GM04503 (cell line): Measurements from ENCODE around the gene SRPK2.
"Not testable (repeated sequence)": the region's sequence is repeated elsewhere in the genome, so short reads cannot be mapped to it uniquely, and the experiment has no call there.

Experiments
- DNase-seq: peaks from one replicate; pipeline ENCODE4 v3.0.0-alpha.2; 2012; ENCODE audit warnings: low read depth

SRPK2 gene

DNA sequence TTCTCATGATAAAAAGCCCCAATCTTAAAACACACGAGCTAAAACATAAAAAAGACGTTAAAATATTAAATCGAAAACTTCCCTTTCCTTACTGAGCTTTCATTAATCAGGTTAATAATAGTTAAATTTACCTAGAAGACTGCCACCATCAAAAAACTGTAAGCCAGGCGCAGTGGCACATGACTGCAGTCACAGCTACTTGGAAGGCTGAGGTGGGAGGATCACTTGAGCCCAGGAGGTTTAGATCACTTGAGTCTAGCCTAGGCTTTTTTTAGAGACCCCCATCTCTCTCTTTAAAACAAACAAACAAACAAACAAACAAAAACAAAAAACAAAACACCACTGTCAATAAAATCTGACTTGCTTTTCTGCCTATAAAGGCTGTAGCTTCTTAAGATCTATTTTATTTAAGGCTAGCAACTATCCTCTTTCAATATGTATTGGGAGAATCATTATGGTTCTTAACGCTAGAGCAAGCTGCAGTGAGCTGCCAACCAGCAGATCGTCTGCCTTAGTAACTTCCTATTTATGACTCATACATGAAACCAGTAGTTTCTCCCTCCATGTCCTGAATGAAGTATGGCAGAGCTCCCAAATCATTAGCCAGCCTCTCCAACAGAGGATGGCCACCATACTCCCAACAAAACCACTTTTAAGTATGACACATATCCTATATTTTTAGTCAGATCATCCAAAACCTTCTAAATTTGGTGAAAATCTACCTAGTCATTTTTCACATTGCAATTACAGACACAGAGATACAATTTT lies 163.7 kb downstream of the SRPK2 start:
- DNase-seq, result peak; percentile 58

DNA sequence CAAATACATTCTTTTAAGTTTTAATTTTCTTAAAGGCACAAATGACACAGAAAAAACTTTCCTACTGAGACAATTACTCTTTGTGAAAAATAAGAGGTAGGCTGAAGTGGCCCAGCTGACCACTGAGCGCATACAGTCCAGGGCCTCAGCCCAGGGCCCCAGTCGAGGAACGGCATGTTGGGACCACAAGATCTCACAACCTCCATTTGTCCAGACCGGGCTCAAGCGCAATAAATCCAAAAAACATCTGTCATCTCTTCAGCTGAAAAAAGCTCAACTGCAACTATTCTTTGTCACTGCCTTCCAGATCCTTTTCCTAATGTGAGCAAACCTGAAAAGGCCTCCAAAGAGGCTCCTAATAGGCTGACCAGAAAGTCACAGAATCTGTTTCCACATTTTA lies 165.8 kb downstream of the SRPK2 start:
- DNase-seq, result no peak

DNA sequence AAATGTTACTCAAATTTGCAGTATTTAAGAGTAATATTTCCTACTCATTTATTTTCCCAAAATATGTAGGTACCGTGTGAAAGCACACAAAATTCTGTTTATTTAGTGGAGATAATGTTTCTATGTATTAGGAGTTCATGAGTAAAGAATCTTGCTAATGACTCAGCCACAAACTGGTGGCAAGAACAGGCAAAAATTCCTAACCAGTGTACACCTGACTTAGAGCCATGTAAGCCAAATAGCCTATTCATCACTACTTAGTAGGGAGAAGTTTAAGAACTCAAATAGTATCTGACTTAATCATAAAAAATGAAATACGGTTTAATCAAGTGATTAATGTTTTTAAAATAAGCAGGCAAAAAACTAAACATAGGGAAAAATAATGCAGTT lies 169.0 kb downstream of the SRPK2 start:
- DNase-seq, result no peak

DNA sequence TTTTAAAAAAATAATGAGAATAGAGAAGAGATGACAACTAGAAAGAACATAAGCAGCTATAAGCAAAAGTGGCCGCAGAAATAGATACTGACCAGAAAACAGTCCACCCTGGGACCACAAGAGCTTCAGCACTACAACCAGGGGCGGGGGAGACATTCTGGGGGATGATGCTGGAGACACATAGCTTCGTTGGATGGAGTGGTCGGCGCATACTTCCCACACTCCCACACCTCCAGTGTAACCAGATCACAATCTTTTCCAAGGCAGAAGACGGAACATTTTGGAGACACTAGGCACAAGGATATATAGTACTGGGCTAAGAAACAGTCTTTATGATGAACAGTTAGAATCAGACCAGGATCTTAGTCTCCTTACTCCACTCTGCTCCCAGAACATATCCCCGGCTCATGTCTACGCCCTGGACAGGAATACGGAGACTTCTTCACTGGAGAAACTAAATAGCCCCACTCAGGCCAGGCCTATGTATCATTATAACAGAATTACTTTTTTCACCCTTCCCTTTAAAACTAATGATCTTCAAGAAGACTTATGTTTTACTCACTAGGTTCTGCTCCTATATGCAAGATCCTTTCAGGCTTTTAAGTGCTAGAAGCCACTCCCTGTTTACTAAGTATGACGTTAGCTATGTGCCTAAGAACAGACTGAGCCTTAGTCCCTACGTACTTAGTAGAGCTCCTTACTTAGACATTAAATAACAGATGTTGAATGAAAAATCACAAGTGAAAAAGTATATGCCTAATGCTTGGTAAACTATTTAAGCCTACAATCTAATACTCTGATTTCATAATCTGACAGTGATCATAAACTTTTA lies 169.6 kb downstream of the SRPK2 start:
- DNase-seq, result no peak

DNA sequence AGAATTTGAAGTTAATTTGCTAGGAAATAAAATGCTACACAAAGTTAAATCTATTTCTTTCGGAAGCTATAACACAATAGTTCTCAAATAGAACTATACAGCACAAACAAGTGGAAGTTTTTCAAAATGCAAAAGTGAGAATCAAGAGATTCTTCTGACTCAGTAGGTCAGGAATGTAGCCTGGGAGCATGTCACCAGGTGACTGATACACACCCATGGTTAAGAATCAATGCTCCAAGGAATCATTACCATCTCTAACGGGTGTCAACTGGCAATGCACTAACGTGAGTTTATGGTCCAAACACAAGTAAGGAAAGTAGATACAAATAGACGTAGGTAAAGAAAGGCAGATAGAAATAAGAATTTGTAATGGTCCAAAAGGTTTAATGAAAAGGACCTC lies 170.5 kb downstream of the SRPK2 start:
- no peak for DNase-seq

DNA sequence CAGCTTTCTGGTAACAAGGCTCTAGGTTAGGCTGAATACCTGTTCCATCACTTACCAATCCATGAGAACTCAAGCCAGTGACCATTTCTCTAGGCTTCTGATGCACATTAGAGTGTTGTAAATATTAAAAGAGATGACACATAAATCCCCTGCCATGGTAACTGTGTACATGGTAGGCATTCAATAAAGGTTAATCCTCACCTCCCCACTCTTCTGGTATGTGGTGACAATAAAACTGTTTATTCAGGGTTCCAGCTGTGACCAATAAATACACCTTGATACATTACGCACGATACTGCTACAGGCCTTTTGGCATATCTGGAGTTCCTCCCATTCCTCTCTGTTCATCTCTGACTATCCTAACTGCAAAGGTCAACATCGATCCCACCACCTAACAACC lies 171.9 kb downstream of the SRPK2 start:
- no peak for DNase-seq

DNA sequence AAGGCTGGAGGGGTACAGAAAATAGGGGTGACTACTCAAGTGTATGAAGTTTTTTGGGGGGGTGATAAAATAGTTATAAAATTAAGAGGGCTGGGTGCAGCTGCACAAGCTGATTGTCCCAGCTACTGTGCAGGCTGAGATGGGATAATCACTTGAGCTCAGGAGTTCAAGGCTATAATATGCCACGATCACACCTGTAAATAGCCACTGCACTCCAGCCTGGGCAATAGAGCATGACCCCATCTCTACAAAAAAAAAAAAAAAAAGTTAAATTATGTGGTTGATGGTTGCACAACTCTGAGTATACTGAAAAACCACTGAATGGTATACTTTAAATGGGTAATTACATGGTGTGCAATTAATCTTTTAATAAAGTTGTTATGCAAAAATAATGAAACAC lies 172.9 kb downstream of the SRPK2 start:
- no peak for DNase-seq

DNA sequence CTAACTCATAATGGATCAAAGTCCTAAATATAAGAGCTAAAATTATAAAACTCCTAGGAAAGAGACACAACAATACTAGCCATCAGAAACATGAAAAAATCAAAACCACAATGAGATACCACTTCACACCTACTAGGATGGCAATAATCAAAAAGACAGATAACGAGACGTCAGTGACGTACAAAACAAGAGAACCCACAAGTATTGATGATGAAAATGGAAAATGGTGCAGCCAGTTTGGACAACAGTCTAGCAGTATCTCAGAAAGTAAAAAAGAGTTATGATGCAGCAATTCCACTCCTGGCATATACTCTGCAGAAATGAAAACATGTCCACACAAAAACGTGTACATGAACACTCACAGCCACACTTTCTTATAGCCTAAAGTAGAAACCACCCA lies 173.5 kb downstream of the SRPK2 start:
- DNase-seq, result no peak

DNA sequence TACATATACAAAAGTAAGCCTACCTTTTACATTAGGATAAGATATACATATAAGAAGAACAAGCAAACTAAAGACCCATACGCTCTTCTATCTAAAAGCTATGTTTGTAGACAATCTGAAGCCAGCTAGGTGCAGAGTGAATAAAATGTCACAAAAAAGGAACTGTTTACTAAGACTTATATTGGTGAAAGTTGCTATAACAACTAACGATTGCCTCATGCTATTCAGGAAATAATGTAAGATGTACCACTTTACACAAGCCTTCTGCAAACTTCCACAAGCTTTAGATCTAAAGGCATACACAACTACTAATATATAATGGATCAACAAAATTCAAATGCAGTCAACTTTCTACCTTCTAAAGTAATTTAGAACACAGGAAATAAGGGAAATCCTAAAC lies 175.1 kb downstream of the SRPK2 start:
- no peak for DNase-seq

DNA sequence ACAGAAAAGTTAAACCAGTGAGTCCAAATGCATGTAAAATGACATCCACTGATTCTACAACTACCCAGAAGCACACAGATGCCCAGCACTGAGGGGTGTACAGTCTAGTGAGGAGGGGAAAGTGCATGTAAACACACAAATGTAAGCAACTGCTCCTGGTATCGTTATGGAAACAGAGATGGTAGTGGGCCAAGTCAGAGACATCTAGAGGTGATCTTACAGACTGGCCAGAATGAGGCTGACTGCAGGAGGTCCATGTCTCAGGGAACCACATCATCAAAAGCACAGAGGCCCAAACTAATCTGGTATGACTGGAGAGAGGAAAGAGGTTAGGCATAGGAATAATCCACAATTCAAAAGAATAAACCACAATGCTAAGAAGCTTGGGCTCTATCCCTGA lies 176.5 kb downstream of the SRPK2 start:
- no peak for DNase-seq

DNA sequence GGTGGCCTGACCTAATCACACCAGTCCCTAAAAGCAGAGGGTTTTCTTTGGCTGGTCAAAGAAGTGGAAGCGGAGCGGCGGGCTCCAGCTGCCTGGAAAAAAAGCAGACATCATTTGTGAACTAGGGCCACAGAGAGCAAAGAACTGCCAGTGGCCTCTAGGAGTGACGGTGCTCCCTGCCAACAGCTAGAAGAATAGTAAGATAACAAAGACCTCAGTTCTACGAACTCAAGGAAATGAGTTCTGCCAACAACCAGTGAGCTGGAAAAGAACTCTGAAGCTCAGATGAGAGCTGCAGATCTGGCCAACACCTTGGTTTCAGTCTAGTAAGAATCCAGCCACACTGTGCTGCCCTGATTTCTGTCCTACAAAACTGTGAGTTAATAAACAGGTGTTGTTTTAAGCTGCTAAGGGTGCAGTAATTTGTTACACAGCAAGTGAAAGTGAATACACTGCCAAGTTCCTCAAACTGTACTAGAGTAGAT lies 178.0 kb downstream of the SRPK2 start:
- no peak for DNase-seq

DNA sequence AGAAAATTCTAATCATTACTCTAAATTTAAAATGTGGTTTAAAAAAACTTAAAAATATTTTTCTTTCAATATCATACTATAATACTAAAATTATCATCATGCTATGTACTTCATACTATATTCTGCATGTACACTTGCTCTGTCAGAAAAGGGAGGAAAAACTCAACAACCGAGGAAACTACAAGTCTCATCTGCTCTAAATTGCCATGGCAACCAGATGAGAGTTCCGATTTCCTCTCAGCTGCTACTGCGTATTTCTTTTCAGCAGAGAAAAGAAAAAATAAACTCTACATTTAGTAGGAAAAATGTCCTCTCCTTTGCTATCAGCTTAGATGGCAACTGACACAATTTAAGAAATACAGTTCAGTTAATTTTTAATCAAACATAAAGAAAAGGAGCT lies 178.9 kb downstream of the SRPK2 start:
- no peak for DNase-seq

DNA sequence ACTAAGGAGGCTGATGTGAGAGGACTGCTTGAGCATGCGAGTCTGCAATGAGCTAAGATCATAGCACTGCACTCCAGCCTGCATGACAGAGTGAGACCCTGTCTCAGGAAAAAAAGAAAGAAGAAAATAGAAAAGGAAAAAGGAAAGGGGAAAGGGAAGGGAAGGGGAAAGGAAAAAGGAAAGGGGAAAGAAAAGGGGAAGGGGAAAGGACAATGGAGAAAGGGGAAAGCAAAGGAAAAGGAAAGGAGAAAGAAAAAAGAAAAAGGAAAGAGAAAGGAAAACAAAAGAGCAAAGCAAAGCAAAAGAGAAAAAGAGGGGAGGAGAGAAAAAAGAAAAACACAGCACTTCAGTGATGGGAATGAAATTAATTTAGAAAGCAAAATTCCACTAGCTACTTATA lies 179.3 kb downstream of the SRPK2 start:
- DNase-seq, result no peak

DNA sequence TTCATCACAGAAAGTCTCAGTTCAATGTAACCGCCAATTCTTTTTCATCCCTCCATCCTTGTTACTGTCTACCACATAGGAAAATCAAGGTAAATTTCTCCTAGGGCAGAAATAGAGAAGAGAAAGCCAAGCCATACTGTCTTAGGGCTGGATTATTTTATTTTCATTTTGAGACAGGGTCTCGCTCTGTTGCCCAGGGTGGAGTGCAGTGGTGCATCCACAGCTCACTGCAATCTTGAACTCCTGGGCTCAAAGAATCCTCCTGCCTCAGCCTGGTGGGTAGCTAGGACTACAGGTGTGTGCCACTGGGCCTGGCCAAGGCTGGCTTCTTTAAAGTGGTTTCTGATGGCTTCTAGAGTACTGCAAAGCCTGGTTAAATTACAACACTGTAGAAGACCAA lies 181.7 kb downstream of the SRPK2 start:
- no peak for DNase-seq

DNA sequence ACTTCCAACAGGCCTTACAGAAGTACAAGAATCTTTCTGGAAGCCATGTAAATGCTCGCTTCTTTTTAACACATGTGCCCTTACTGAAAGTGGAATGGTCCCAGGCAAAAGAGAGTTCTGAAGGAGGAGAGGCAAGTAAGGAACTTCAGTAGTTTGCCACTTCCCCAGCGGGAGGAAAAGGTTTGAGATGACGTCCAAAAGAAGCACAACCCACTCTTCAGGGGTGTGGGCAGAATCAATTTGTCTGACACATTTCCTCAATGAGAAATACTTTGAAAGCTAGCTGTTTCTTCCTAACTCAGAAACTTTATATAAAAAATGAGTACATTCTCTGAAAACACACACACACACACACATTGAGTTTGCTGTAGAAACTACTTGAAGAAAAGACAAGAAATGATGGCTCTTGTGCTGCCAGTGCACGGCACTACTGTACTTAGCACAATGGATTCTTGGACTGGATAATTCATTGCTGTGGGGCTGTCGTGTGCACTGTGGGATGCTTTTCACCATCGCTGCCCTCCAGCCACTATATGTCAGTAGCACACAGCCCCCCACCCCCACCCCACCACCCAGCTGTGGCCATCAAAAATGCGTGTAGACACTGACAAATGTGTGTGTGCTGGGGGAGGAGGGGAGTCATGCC lies 183.0 kb downstream of the SRPK2 start:
- no peak for DNase-seq

DNA sequence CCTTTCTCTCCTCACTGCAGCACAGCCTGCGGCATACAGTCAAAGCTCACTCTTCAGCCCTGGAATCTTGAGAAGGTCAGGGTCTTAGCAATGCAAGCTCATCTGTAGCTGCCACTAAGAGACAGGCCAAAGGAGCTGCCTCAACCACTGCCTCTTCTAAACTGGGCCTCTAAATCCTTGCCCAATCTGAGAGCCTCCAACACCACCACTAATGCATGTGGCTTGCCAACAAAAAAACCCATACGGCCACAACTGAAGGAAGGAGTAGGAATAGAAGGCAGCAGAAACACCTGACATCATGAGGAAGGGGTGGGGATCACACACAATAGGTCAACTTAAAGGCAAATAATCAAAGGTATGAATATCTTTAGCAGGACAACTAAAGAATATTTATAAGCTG lies 183.8 kb downstream of the SRPK2 start:
- no peak for DNase-seq

DNA sequence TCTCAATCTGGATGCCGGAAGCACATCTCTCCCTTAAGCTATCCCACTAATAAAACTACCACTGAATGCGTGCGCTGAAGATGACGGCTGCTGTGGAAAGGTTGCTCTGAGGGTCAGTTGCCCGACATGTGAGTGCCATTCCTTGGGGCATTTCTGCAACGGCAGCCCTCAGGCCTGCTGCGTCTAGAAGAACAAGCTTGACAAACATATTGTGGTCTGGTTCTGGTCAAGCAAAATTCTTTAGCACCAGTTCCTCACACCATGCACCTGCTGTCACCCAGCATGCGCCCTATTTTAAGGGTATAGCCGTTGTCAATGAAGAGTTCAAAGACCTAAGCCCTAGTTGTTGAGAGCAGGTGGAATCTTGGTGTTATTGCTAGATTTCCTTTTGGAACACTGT lies 184.2 kb downstream of the SRPK2 start:
- no peak for DNase-seq

DNA sequence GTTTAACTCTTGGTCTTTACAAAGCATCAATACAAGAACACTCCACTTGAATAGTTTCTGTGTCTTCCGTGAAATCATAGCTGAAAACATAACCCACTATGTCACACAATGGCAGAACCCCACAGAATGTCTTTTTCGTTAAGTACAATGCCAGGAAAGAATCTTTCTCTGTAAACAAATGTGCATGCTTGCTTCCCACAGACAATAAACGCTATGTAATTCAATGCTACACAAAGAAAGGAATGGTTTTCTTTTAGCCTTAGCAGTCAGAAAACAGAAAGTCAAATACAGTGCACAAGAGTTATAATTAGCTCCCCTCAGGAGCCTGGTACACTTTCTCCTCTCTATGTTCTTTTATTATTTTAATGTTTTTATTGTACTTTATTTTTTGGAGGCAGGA lies 186.1 kb downstream of the SRPK2 start:
- DNase-seq, result no peak

DNA sequence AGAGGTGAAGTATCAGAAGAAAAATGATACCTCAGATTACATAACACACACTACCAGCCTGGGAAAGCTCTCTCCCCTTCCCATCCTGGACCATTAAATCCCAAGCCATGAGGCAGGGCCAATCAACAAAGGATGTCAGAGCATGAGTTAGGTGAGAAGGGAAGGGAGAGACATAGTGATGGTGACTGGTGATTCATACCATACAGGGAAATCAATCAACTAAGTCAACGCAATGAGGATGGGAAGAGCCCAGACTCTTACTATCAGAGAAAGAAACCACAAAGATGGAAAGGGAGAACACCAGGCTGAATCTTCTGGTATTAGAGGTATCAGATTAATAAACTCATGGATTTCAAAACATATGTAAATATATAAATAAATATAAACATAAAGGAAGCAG lies 189.3 kb downstream of the SRPK2 start:
- no peak for DNase-seq

DNA sequence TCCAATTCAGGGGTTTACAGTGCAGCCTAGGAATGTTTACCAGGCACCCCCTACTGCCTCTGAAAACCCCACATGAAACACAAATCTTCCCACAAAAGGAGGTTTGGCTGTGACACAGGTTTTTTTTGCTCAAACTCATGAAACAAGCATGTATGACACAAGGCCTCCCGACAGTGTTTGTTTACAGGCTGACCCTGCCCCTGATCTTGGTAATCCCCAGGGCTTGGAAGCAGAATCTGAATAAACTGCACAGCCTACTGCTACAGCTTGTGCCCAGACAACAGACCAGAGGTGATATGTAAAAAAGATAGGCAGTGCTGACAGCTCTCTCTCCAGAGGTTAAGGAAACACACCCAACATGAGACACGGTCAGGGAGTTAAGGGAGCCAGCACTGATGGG lies 190.5 kb downstream of the SRPK2 start:
- peak; percentile 57 for DNase-seq

DNA sequence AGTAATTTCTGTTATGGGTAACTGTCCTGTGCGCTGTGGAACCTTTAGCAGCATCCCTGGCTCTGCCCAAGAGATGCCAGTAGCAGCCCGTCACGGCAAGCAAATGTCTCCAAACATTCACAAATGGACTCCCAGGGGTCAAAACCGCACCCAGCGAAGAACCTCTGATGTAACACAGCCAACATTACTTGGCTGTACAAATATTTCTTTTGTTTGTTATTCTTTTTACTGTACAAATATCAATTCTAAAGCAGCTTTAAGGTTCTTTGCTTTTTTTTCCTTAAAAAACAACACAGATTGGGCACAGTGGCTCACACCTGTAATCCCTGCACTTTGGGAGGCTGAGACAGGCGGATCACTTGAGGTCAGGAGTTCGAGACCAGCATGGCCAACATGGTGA lies 192.2 kb downstream of the SRPK2 start:
- DNase-seq, result no peak

DNA sequence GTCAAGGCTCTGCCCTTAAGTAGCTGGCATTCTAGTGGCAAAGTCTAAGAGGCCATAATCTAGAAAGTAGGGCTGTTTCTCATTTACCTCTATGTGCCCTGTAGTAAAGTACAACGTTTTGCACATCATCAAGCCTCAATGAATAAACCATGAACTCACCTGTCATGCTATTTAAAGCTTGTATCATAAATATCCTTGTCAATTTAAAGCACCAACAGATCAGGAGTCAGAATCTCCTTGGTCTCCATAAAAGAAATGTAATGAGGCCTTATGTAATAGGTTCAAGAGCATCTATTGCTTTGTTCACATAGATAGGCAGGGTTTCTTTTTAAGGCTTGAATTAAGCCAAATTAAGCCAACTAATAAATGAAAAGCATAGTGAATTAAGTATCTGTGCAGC lies 192.8 kb downstream of the SRPK2 start:
- no peak for DNase-seq

DNA sequence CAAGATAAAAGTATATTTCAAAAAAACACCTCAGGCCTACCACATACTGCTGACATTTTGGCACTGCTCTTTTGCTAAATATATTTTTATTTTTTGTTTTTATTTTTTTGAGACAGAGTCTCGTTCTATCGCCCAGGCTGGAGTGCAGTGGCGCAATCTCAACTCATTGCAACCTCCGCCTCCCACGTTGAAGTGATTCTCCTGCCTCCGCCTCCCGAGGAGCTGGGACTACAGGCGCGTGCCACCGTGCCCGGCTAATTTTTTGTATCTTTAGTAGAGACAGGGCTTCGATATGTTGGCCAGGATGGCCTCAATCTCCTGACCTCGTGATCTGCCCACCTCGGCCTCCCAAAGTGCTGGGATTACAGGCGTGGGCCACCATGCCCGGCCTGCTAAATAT lies 193.8 kb downstream of the SRPK2 start:
- not testable (repeated sequence) for DNase-seq
